K562 (cell line): Measurements from ENCODE around the gene MMP11. TPM values are rescaled to one million over a fixed set of nuclear protein-coding genes. Genes with fewer than 3 reads are reported as not detected.

ENCODE experiments used
- CTCF ChIP-seq, 3 experiments: IDR thresholded peaks in 2 of 3; conservative IDR thresholded peaks in 1 of 3; 2 replicates each; pipeline ENCODE4 v1.5.1; 2011 to 2012; ENCODE audit warnings: low read length in 3 of 3, mild to moderate bottlenecking in 3 of 3, control low read depth in 2 of 3, improper control_type of control experiment in 1 of 3, inconsistent platforms in 1 of 3, low read depth in 1 of 3, mixed read lengths in 1 of 3, moderate library complexity in 1 of 3; ENCODE audit not compliant: insufficient read depth in 2 of 3
- CTCFL ChIP-seq: IDR thresholded peaks from 2 replicates; pipeline ENCODE4 v1.6.1; 2011; ENCODE audit warnings: borderline replicate concordance, low read depth, mild to moderate bottlenecking, moderate library complexity, low read length; ENCODE audit not compliant: insufficient read depth, poor library complexity, severe bottlenecking
- E2F5 ChIP-seq: sonication (generic); formaldehyde crosslinking; IDR thresholded peaks from 2 replicates; pipeline ENCODE4 v1.8.0; 2022; ENCODE audit warnings: mild to moderate bottlenecking, missing genetic modification reagents
- E2F6 ChIP-seq, 2 experiments: IDR thresholded peaks; 2 replicates each; pipeline ENCODE4 v1.6.1; 2011; ENCODE audit warnings: borderline replicate concordance in 1 of 2, control low read depth in 1 of 2, low read depth in 1 of 2, low read length in 1 of 2, mild to moderate bottlenecking in 1 of 2, mixed read lengths in 1 of 2, moderate library complexity in 1 of 2; ENCODE audit not compliant: insufficient read depth in 1 of 2, insufficient read length in 1 of 2, poor library complexity in 1 of 2, severe bottlenecking in 1 of 2; ENCODE audit errors: extremely low read depth in 1 of 2
- HCFC1 ChIP-seq: IDR thresholded peaks from 2 replicates; pipeline ENCODE4 v1.6.1; 2012; ENCODE audit warnings: low read depth, low read length, improper control_type of control experiment
- NFIX ChIP-seq: fragments of 250-450 bp; sonication (Bioruptor Pico); IDR thresholded peaks from 2 replicates; pipeline ENCODE4 v1.4.0; 2020; ENCODE audit warnings: low read depth, mild to moderate bottlenecking, moderate library complexity
- NR2C1 ChIP-seq, 2 experiments: fragments of 450-650 bp; IDR thresholded peaks; 2 replicates each; pipeline ENCODE4 v1.6.1; 2017; ENCODE audit warnings: mild to moderate bottlenecking in 2 of 2, antibody characterized with exemption in 1 of 2, inconsistent platforms in 1 of 2, missing compliant biosample characterization in 1 of 2, missing genetic modification characterization in 1 of 2
- PPARD ChIP-seq: fragments of 250-450 bp; sonication (Bioruptor Pico); IDR thresholded peaks from 2 replicates; pipeline ENCODE4 v1.8.0; 2022; ENCODE audit warnings: inconsistent platforms, mild to moderate bottlenecking, moderate library complexity
- RBFOX2 ChIP-seq: fragments of 200-400 bp; formaldehyde crosslinking; IDR thresholded peaks from 2 replicates; pipeline ENCODE4 v1.6.1; 2017; ENCODE audit warnings: low read depth, mild to moderate bottlenecking, low read length, moderate library complexity
- RBM34 ChIP-seq: fragments of 200-400 bp; formaldehyde crosslinking; IDR thresholded peaks from 2 replicates; pipeline ENCODE4 v1.6.1; 2018; ENCODE audit warnings: low read length, borderline replicate concordance; ENCODE audit not compliant: insufficient read depth
- SIN3B ChIP-seq: fragments of 450-650 bp; IDR thresholded peaks from 2 replicates; pipeline ENCODE4 v1.6.1; 2017; ENCODE audit warnings: low read depth, mild to moderate bottlenecking, moderate library complexity
- SREBF1 ChIP-seq: fragments of 150-350 bp; IDR thresholded peaks from 2 replicates; pipeline ENCODE4 v1.6.1; 2014; ENCODE audit warnings: antibody characterized with exemption, low read depth, low read length, borderline replicate concordance
- STAT5B ChIP-seq: fragments of 250-450 bp; sonication (Bioruptor Pico); IDR thresholded peaks from 2 replicates; pipeline ENCODE4 v1.8.0; 2021; ENCODE audit warnings: mild to moderate bottlenecking, inconsistent platforms
- ZBTB26 ChIP-seq: fragments of 450-650 bp; formaldehyde crosslinking; IDR thresholded peaks from 2 replicates; pipeline ENCODE4 v1.4.0; 2022; ENCODE audit warnings: missing genetic modification characterization
- ZFX ChIP-seq: sonication (generic); formaldehyde crosslinking; IDR thresholded peaks from 2 replicates; pipeline ENCODE4 v1.8.0; 2022; ENCODE audit warnings: mild to moderate bottlenecking, missing genetic modification reagents, moderate library complexity
- ZNF197 ChIP-seq: fragments of 200-800 bp; sonication (Bioruptor generic); IDR thresholded peaks from 2 replicates; pipeline ENCODE4 v1.6.1; 2016; ENCODE audit warnings: low read depth, missing genetic modification characterization, missing compliant biosample characterization
- ZNF212 ChIP-seq: fragments of 450-650 bp; formaldehyde crosslinking; IDR thresholded peaks from 2 replicates; pipeline ENCODE4 v1.4.0; 2020; ENCODE audit warnings: mild to moderate bottlenecking
- ZNF224 ChIP-seq: sonication (generic); formaldehyde crosslinking; IDR thresholded peaks from 2 replicates; pipeline ENCODE4 v1.8.0; 2022; ENCODE audit warnings: mild to moderate bottlenecking, missing genetic modification reagents
- polyA plus RNA-seq, 8 experiments: library from polyadenylated mRNA; depleted of rRNA in 4 of 8; stranded (reverse) in 5 of 8; unstranded in 3 of 8; fragments of >200 nt; fragmentation: Nextera tagmentation in 2 of 8; fragmentation: Illumina TruSeq in 1 of 8; extraction: Ambion mirVana in 2 of 8; extraction: Trizol in 1 of 8; gene quantifications; 2 replicates each; pipeline versions ENCODE4 v1.2.1 to v1.2.3, GENCODE V29; 2011 to 2014; ENCODE audit warnings: inconsistent platforms in 1 of 8, missing spikeins in 1 of 8
- total RNA-seq, 7 experiments: library from RNA; depleted of rRNA in 6 of 7; stranded (reverse); fragments of >200 nt in 6 of 7; fragmentation: Illumina TruSeq in 2 of 7; extraction: Trizol in 2 of 7; gene quantifications; 2 replicates each; pipeline versions ENCODE4 v1.2.1 to v1.2.3, GENCODE V29; 2011 to 2021; ENCODE audit warnings: low replicate concordance in 1 of 7

Gene MMP11
- total and polyA plus RNA-seq, 9 of the 15 experiments (the other 6 are each of a cell fraction or from before 2014, with no cell fraction given) = 0.14 to 1.8 (median 1.1) TPM; not detected in 2

GRCh38 chr22:23772649-23773473, at the start of gene MMP11 (continued):
- no peak for TF ChIP-seq SREBF1
- TF ChIP-seq RBFOX2 = peak; percentile 56
- TF ChIP-seq E2F6 (IDR thresholded peaks at IDR 0.05; ENCODE audit: borderline replicate concordance in 1 of 2, extremely low read depth in 1 of 2, insufficient read depth in 1 of 2, insufficient read length in 1 of 2, low read depth in 1 of 2, low read length in 1 of 2, poor library complexity in 1 of 2, severe bottlenecking in 1 of 2) = peak; percentile 19 to 59
- TF ChIP-seq RBM34 = no peak
- peak in 2 of 3 experiments; percentile 10; a peak in 1 of 6 replicates for TF ChIP-seq CTCF (IDR thresholded peaks at IDR 0.05 in 2 of 3, conservative IDR thresholded peaks at IDR 0.05 in 1 of 3; ENCODE audit: insufficient read depth in 2 of 3, low read depth in 1 of 3, low read length in 3 of 3)
- no peak for TF ChIP-seq STAT5B (CRISPR knock-in tag)
- no peak for TF ChIP-seq ZNF212 (CRISPR knock-in tag)
- TF ChIP-seq ZBTB26 (CRISPR knock-in tag) = no peak
- TF ChIP-seq ZNF224 = no peak
- peak; percentile 48 for TF ChIP-seq ZFX (CRISPR knock-in tag)
- no peak for TF ChIP-seq E2F5 (CRISPR knock-in tag)
- TF ChIP-seq HCFC1 = no peak
- no peak for TF ChIP-seq NFIX (CRISPR knock-in tag)
- TF ChIP-seq SIN3B = no peak
- no peak for TF ChIP-seq PPARD
- TF ChIP-seq ZNF197 (CRISPR knock-in tag) = no peak
- no peak for TF ChIP-seq NR2C1 (IDR thresholded peaks at IDR 0.05)
- TF ChIP-seq NR2C1 (tag; IDR thresholded peaks at IDR 0.05) = no peak
- peak; percentile 8 for TF ChIP-seq CTCFL
